ENCODE measurements around the gene FAF2. TPM values are rescaled to one million over a fixed set of nuclear protein-coding genes. Genes with fewer than 3 reads are reported as not detected.

Gene FAF2
- 10 to 100 TPM; 25.3 to 27.7 (median 25.5) TPM for total RNA-seq

- TF ChIP-seq EP300 (IDR thresholded peaks at IDR 0.05) (no peak), POLR2AphosphoS5 (IDR thresholded peaks at IDR 0.05) (peak; percentile 96), CTCF (IDR thresholded peaks at IDR 0.05) (peak; percentile 94 to 99 (median 98)), POLR2A (IDR thresholded peaks at IDR 0.05) (peak; percentile 74 to 82)
- Histone ChIP-seq H3K27me3 (no peaks in the 10 kb centered on the region), H3K27ac (peak within 1 kb of the TSS; percentile 94 to 99 (median 97)), H3K9me3 (no peaks in the 10 kb centered on the region), H3K36me3 (peaks cover 0 to 3% of the 10 kb centered on the region in 2 donors), H3K4me3 (peak within 1 kb of the TSS; percentile 86 to 96), H3K4me1 (peaks cover 0 to 50% (median 9%) of the 10 kb centered on the region in 3 donors)
- 0% methylated on average over 4 to 8 of the region's 50 CpGs for WGBS, 2 donors (ENCODE audit: low coverage in 1 of 2)
- peak; percentile 99 for ATAC-seq
Measured at GRCh38 chr5:176447978-176448608, at the start of gene FAF2. FAF2 (plus strand) TSS chr5:176448385; CDS start chr5:176448408, 23 bp downstream.

GRCh38 chr5:176400382-176401156 is 47.6 kb upstream of the FAF2 start:
- Histone ChIP-seq H3K4me1 (peaks cover 0 to 24% (median 1%) of the 10 kb centered on the region in 3 donors), H3K27me3 (no peaks in the 10 kb centered on the region), H3K36me3 (peaks cover 0 to 67% of the 10 kb centered on the region in 2 donors), H3K4me3 (no peak overlapping the region), H3K9me3 (no peaks in the 10 kb centered on the region), H3K27ac (no peak overlapping the region)
- no peak for TF ChIP-seq EP300 (IDR thresholded peaks at IDR 0.05)
- TF ChIP-seq POLR2AphosphoS5 (IDR thresholded peaks at IDR 0.05): no peak
- TF ChIP-seq POLR2A (IDR thresholded peaks at IDR 0.05): no peak
- TF ChIP-seq CTCF (IDR thresholded peaks at IDR 0.05): no peak
- no peak for ATAC-seq
- 68 to 90% methylated on average over 2 to 10 of the region's 17 CpGs for WGBS, 2 donors (ENCODE audit: low coverage in 1 of 2)

- 86 to 87% methylated on average over 15 to 20 of the region's 22 CpGs for WGBS, 2 donors (ENCODE audit: low coverage in 1 of 2)
- ATAC-seq: no peak
- peaks cover 0 to 67% of the 10 kb centered on the region in 2 donors for H3K36me3 ChIP-seq
- TF ChIP-seq POLR2A (IDR thresholded peaks at IDR 0.05) (no peak), POLR2AphosphoS5 (IDR thresholded peaks at IDR 0.05) (no peak), CTCF (IDR thresholded peaks at IDR 0.05) (no peak), EP300 (IDR thresholded peaks at IDR 0.05) (no peak)
- no peaks in the 10 kb centered on the region for H3K9me3 ChIP-seq
- no peak overlapping the region for H3K4me3 ChIP-seq
- H3K27me3 ChIP-seq: no peaks in the 10 kb centered on the region
- peaks cover 0 to 16% (median 0%) of the 10 kb centered on the region in 3 donors for H3K4me1 ChIP-seq
- H3K27ac ChIP-seq: no peak overlapping the region
Measured at GRCh38 chr5:176401281-176402205, 46.6 kb upstream of the FAF2 start.

- H3K4me3 ChIP-seq: no peak overlapping the region
- WGBS, 2 donors (ENCODE audit: low coverage in 1 of 2): 76% methylated on average over 6 of the region's 20 CpGs; no CpG with 5 or more reads in 1 of the 2 donors
- H3K27me3 ChIP-seq: no peaks in the 10 kb centered on the region
- ATAC-seq: no peak
- H3K36me3 ChIP-seq: peaks cover 0 to 80% of the 10 kb centered on the region in 2 donors
- H3K9me3 ChIP-seq: no peaks in the 10 kb centered on the region
- TF ChIP-seq CTCF (IDR thresholded peaks at IDR 0.05) (no peak), POLR2A (IDR thresholded peaks at IDR 0.05) (no peak), EP300 (IDR thresholded peaks at IDR 0.05) (no peak), POLR2AphosphoS5 (IDR thresholded peaks at IDR 0.05) (no peak)
- no peak overlapping the region for H3K27ac ChIP-seq
- peaks cover 0 to 36% (median 0%) of the 10 kb centered on the region in 3 donors for H3K4me1 ChIP-seq
Measured at GRCh38 chr5:176405656-176406435, 42.3 kb upstream of the FAF2 start.

Measured in gastroesophageal sphincter (tissue), 4 donors.